ENCODE measurements around the gene STPG4.

GRCh38 chr2:47172156-47172921, 17.2 kb upstream of the STPG4 start:
- TF ChIP-seq CTCF (IDR thresholded peaks at IDR 0.05) (no peak), POLR2A (IDR thresholded peaks at IDR 0.05) (no peak)

Data from prostate gland (tissue), 2 donors.